Mesothelial cell of epicardium (in vitro differentiated cells): ENCODE measurements around the gene CTAG1B. TPM values are rescaled to one million over a fixed set of nuclear protein-coding genes. Genes with fewer than 3 reads are reported as not detected.
"Not testable (repeated sequence)": the region's sequence is repeated elsewhere in the genome, so short reads cannot be mapped to it uniquely, and the experiment has no call there.

Source experiments
- DNase-seq, 2 experiments: peaks; one replicate each; pipeline ENCODE4 v3.0.0; 2021; ENCODE audit warnings: low spot score in 2 of 2; ENCODE audit not compliant: unreplicated experiment in 2 of 2
- H3K27ac Mint-ChIP-seq: 2 replicates; pipeline ENCODE4 v1.8.0; 2021; ENCODE audit warnings: mixed read lengths
- H3K27me3 Mint-ChIP-seq: 2 replicates; pipeline ENCODE4 v1.8.0; 2021; ENCODE audit warnings: low read depth, mixed read lengths
- H3K36me3 Mint-ChIP-seq: 2 replicates; pipeline ENCODE4 v1.8.0; 2021; ENCODE audit warnings: mixed read lengths
- H3K4me1 Mint-ChIP-seq: 2 replicates; pipeline ENCODE4 v1.8.0; 2021; ENCODE audit warnings: mixed read lengths
- H3K4me3 Mint-ChIP-seq: 2 replicates; pipeline ENCODE4 v1.8.0; 2021; ENCODE audit warnings: mild to moderate bottlenecking, moderate library complexity, mixed read lengths
- H3K9me3 Mint-ChIP-seq: 2 replicates; pipeline ENCODE4 v1.8.0; 2021; ENCODE audit warnings: mixed read lengths
- CTCF ChIP-seq: fragments of 200-600 bp; sonication (generic); IDR thresholded peaks from one replicate; pipeline ENCODE4 v1.5.0; 2021; ENCODE audit warnings: antibody characterized with exemption; ENCODE audit not compliant: unreplicated experiment
- total RNA-seq: library from RNA; stranded (reverse); gene quantifications from 3 replicates; pipeline ENCODE4 v1.2.1, GENCODE V29; 2021

The CTAG1B gene
- total RNA-seq, 1 donor from 2014 or later = not detected

DNA sequence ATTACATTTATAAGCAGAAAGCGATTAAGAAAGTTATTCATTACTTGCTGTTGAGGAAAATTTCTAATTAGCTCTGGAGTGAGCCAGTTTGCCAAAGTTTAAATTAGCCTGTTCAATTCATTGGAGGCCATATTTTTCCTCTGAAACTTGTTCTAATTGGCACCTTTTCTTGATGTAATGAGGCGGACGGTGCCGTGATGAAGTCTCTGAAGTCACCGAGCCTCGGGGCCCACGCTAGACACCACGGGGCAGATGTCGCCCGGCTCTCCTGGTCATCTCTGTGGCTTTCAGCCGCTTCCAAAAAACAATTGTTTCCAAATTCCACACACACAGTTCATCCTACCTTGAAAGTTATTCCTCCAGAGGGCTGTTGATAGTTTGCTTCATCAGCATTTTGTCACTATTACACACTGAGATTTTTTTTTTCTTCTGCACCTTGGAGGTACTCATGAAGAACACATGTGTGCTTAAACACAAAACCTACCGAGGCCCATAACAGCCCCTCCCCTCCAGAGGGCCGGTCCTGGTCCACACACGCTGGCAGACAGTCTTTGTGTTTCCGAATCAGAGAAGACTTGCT, 38.2 kb upstream of the CTAG1B start:
- no peaks in the 10 kb centered on the region for H3K27me3 Mint-ChIP-seq
- no peaks in the 10 kb centered on the region for H3K4me1 Mint-ChIP-seq
- H3K36me3 Mint-ChIP-seq = no peaks in the 10 kb centered on the region
- H3K27ac Mint-ChIP-seq = no peak overlapping the region
- TF ChIP-seq CTCF = no peak
- peaks cover 24% of the 10 kb centered on the region for H3K9me3 Mint-ChIP-seq
- no peak for DNase-seq
- no peak overlapping the region for H3K4me3 Mint-ChIP-seq

- Mint-ChIP-seq H3K4me1 (no peaks in the 10 kb centered on the region), H3K27ac (no peak overlapping the region), H3K27me3 (no peaks in the 10 kb centered on the region), H3K4me3 (no peak overlapping the region), H3K36me3 (no peaks in the 10 kb centered on the region), H3K9me3 (peaks cover 17% of the 10 kb centered on the region)
- no peak for DNase-seq
- TF ChIP-seq CTCF = no peak
Observed at GRCh38 chrX:154655786-154656185, 36.7 kb upstream of the CTAG1B start.

GRCh38 chrX:154655346-154655745, 36.3 kb upstream of the CTAG1B start:
- no peak overlapping the region for H3K4me3 Mint-ChIP-seq
- DNase-seq = no peak
- H3K27me3 Mint-ChIP-seq = no peaks in the 10 kb centered on the region
- no peaks in the 10 kb centered on the region for H3K36me3 Mint-ChIP-seq
- TF ChIP-seq CTCF = no peak
- H3K27ac Mint-ChIP-seq = no peak overlapping the region
- no peaks in the 10 kb centered on the region for H3K4me1 Mint-ChIP-seq
- H3K9me3 Mint-ChIP-seq = peaks cover 15% of the 10 kb centered on the region

GRCh38 chrX:154654925-154655324, 35.8 kb upstream of the CTAG1B start:
- Mint-ChIP-seq H3K27ac (no peak overlapping the region), H3K27me3 (no peaks in the 10 kb centered on the region), H3K4me3 (no peak overlapping the region), H3K4me1 (no peaks in the 10 kb centered on the region), H3K36me3 (no peaks in the 10 kb centered on the region), H3K9me3 (peaks cover 11% of the 10 kb centered on the region)
- DNase-seq = no peak
- no peak for TF ChIP-seq CTCF

- H3K36me3 Mint-ChIP-seq = no peaks in the 10 kb centered on the region
- H3K27ac Mint-ChIP-seq = no peak overlapping the region
- TF ChIP-seq CTCF = no peak
- no peak for DNase-seq
- peaks cover 11% of the 10 kb centered on the region for H3K9me3 Mint-ChIP-seq
- no peak overlapping the region for H3K4me3 Mint-ChIP-seq
- H3K4me1 Mint-ChIP-seq = no peaks in the 10 kb centered on the region
- no peaks in the 10 kb centered on the region for H3K27me3 Mint-ChIP-seq
Observed at GRCh38 chrX:154654372-154654771, 35.3 kb upstream of the CTAG1B start.

- not testable (repeated sequence) for H3K4me3 Mint-ChIP-seq, H3K36me3 Mint-ChIP-seq, H3K27me3 Mint-ChIP-seq, H3K27ac Mint-ChIP-seq, H3K4me1 Mint-ChIP-seq, DNase-seq, H3K9me3 Mint-ChIP-seq
Observed at GRCh38 chrX:154653413-154653812, 34.3 kb upstream of the CTAG1B start, which contains the start of gene CTAG2. TSS of gene CTAG2 (minus strand) at chrX:154653579. CDS start at chrX:154653515, 64 bp downstream.
